PC-9 (cell line): ENCODE results near the gene CACNA2D1.

Experiments used
- CTCF ChIP-seq: fragments of 200-600 bp; sonication (generic); conservative IDR thresholded peaks from 2 replicates; pipeline ENCODE4 v1.6.1; 2017; ENCODE audit warnings: mixed run types, antibody characterized with exemption, mild to moderate bottlenecking, moderate library complexity
- EZH2 ChIP-seq: fragments of 200-600 bp; sonication (generic); IDR thresholded peaks from 2 replicates; pipeline ENCODE4 v1.8.0; 2017; ENCODE audit warnings: antibody characterized with exemption, low read depth

- no peak for TF ChIP-seq CTCF
- no peak for TF ChIP-seq EZH2
Observed at GRCh38 chr7:82110146-82110840, 333.3 kb downstream of the CACNA2D1 start.
